ENCODE measurements around the gene LEFTY1. TPM values are rescaled to one million over a fixed set of nuclear protein-coding genes. Genes with fewer than 3 reads are reported as not detected.
A peak's percentile ranks its signal among the peaks of the same experiment; 100 is the strongest.

Gene LEFTY1
- total and polyA plus RNA-seq, 2 of the 4 experiments (the other 2 are of a cell fraction) = not detected

DNA sequence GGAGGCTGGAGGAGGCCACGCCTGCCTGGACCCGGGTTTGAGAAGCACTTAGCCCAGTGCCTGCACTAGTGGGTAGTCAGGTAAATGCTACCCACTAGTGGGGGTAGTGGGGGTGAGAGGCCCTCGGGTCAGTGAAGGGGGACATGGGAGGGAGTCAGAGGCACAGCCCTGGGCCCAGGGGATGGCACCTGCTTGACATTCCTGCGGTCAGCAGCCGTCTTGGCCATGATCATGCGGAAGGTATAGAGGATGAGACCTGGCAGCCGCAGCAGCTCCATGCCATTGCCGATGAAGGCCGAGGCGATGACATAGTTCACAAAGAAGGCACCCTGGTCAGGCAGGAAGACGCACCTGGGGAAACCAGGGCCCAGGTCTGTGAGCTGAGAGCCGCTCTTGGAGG, 35.5 kb downstream of the LEFTY1 start:
- DNase-seq = no peak
- H3K14ac ChIP-seq (replicated peaks; ENCODE audit: low read depth, low read length) = no peak overlapping the region
- H3K79me1 ChIP-seq (ENCODE audit: low read depth in 1 of 2, low read length in 2 of 2) = no peaks in the 10 kb centered on the region
- no peaks in the 10 kb centered on the region for H4K20me1 ChIP-seq (ENCODE audit: insufficient read depth, low read length)
- peaks cover 31% of the 10 kb centered on the region for H3K36me3 ChIP-seq (ENCODE audit: control insufficient read depth, insufficient read depth, low read length)
- peak overlapping the region; percentile 14 for H2AFZ ChIP-seq (replicated peaks; ENCODE audit: low read length, poor library complexity)
- 95% methylated on average over 7 of the region's 12 CpGs; no CpG with 5 or more reads in 1 of the 2 experiments for WGBS, 2 experiments (ENCODE audit: extremely low coverage in 2 of 2, insufficient read length in 1 of 2)
- in situ Hi-C loops (cut with MboI; ENCODE audit: low sequenced_read_pairs) (no loop called here), dilution Hi-C loops (cut with HindIII; ENCODE audit: low sequenced_read_pairs, unreplicated experiment) (no loop called here), intact Hi-C loops (cut with micrococcal nuclease) (no loop called here)
- no peak overlapping the region for H2BK5ac ChIP-seq (ENCODE audit: low read depth, low read length, poor library complexity, severe bottlenecking)
- peaks cover 12% of the 10 kb centered on the region for H3K9me1 ChIP-seq (ENCODE audit: insufficient read depth, low read length)
- no peak overlapping the region for H3K27ac ChIP-seq (ENCODE audit: insufficient read depth, low read length)
- H2AK9ac ChIP-seq (replicated peaks; ENCODE audit: low read depth, low read length, poor library complexity) = no peak overlapping the region
- no peak overlapping the region for H4K8ac ChIP-seq (ENCODE audit: low read depth in 2 of 2, low read length in 2 of 2)
- no peaks in the 10 kb centered on the region for H3K9me3 ChIP-seq (ENCODE audit: control insufficient read depth, insufficient read depth, low read length)
- H3K23ac ChIP-seq (ENCODE audit: low read depth, low read length) = no peak overlapping the region
- no peak overlapping the region for H4K5ac ChIP-seq (ENCODE audit: low read depth, low read length)
- H3K4me3 ChIP-seq (ENCODE audit: insufficient read depth, low read depth, low read length) = no peak overlapping the region
- no peaks in the 10 kb centered on the region for H3K27me3 ChIP-seq (ENCODE audit: control insufficient read depth, insufficient read depth, low read length)
- H2BK120ac ChIP-seq (ENCODE audit: low read depth, low read length) = no peak overlapping the region
- H3K9ac ChIP-seq (ENCODE audit: low read depth, low read length) = no peak overlapping the region
- peaks cover 2% of the 10 kb centered on the region; the same call in 1 of the 2 replicates for H3K4me1 ChIP-seq (ENCODE audit: control insufficient read depth, insufficient read depth, low read length)
- TF ChIP-seq SMC3 (IDR thresholded peaks at IDR 0.05; ENCODE audit: low read depth, low read length) = no peak
- no peak overlapping the region for H3K4me2 ChIP-seq (ENCODE audit: low read depth, low read length)
- POLR2A ChIA-PET (ENCODE audit: unreplicated experiment) = no interaction called here
- no peak overlapping the region for H2BK15ac ChIP-seq (ENCODE audit: low read depth, low read length)
- no peak for ATAC-seq (ENCODE audit: low read depth)
- H3K18ac ChIP-seq (ENCODE audit: low read depth, low read length) = no peak overlapping the region
- BruUV-seq (replicated peaks) = no TSS peak
- H2AK5ac ChIP-seq (ENCODE audit: low read depth, low read length) = no peak overlapping the region
- H4K91ac ChIP-seq (ENCODE audit: insufficient read depth, low read depth, low read length) = no peak overlapping the region
- no peak overlapping the region for H3K4ac ChIP-seq (ENCODE audit: low read depth, low read length)
- no peak overlapping the region for H3K56ac ChIP-seq (ENCODE audit: extremely low read depth, insufficient read depth, low read length)
- no peak overlapping the region for H2BK20ac ChIP-seq (ENCODE audit: low read depth, low read length)
- CTCF ChIA-PET = no interaction called here
